PC-9 (cell line): ENCODE results near the gene ZNF358.

ENCODE experiments used
- EZH2 ChIP-seq: fragments of 200-600 bp; sonication (generic); IDR thresholded peaks from 2 replicates; pipeline ENCODE4 v1.8.0; 2017; ENCODE audit warnings: antibody characterized with exemption, low read depth
- TF ChIP-seq, protein P1 (sequence below): fragments of 200-600 bp; sonication (generic); conservative IDR thresholded peaks from 2 replicates; pipeline ENCODE4 v1.6.1; 2017; ENCODE audit warnings: mixed run types, antibody characterized with exemption, mild to moderate bottlenecking, moderate library complexity

- TF ChIP-seq EZH2, result no peak
- TF ChIP-seq, protein P1, sequence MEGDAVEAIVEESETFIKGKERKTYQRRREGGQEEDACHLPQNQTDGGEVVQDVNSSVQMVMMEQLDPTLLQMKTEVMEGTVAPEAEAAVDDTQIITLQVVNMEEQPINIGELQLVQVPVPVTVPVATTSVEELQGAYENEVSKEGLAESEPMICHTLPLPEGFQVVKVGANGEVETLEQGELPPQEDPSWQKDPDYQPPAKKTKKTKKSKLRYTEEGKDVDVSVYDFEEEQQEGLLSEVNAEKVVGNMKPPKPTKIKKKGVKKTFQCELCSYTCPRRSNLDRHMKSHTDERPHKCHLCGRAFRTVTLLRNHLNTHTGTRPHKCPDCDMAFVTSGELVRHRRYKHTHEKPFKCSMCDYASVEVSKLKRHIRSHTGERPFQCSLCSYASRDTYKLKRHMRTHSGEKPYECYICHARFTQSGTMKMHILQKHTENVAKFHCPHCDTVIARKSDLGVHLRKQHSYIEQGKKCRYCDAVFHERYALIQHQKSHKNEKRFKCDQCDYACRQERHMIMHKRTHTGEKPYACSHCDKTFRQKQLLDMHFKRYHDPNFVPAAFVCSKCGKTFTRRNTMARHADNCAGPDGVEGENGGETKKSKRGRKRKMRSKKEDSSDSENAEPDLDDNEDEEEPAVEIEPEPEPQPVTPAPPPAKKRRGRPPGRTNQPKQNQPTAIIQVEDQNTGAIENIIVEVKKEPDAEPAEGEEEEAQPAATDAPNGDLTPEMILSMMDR, result no peak
Observed at GRCh38 chr19:7470540-7471305, 45.2 kb upstream of the ZNF358 start.
